GM21526 (cell line): ENCODE measurements around the gene SCNN1A.

Experiments
- ATAC-seq: cut with Tn5 transposase; IDR thresholded peaks from one replicate; pipeline ENCODE4 v1.9.1; 2021; ENCODE audit warnings: moderate library complexity; ENCODE audit not compliant: unreplicated experiment, low FRiP score

The SCNN1A gene

GRCh38 chr12:6301721-6302120, 73.6 kb downstream of the SCNN1A start:
- no peak for ATAC-seq

- no peak for ATAC-seq
These were observed 78.2 kb downstream of the SCNN1A start for GRCh38 chr12:6297170-6297569.
